PC-9 (cell line): Measurements from ENCODE around the gene PLTP. TPM values are rescaled to one million over a fixed set of nuclear protein-coding genes. Genes with fewer than 3 reads are reported as not detected.

Source experiments
- BruUV-seq: library from RNA; stranded (reverse); fragments of 400-500 nt; replicated peaks from 2 replicates; lab custom pipeline; 2021; lab: Mats Ljungman, UMichigan
- CTCF ChIA-PET: fragments of 300-600 bp; sonication (Branson Sonifier 250); formaldehyde crosslinking; loops from one replicate; lab custom pipeline; 2022; ENCODE audit warnings: antibody characterized with exemption; lab: Charles Lee
- POLR2A ChIA-PET: fragments of 300-600 bp; sonication (Branson Sonifier 250); formaldehyde crosslinking; loops from one replicate; lab custom pipeline; 2022; ENCODE audit warnings: antibody characterized with exemption; ENCODE audit not compliant: unreplicated experiment; lab: Charles Lee
- DNase-seq, 2 experiments: peaks; one replicate each; pipeline versions ENCODE4 v3.0.0 to v3.0.0-alpha.2; 2015 to 2022; ENCODE audit warnings: mixed read lengths in 1 of 2
- H2AFZ ChIP-seq: fragments of 200-600 bp; sonication (generic); 2 replicates; pipeline ENCODE4 v1.8.1; 2017; ENCODE audit warnings: antibody characterized with exemption
- H3F3A ChIP-seq: fragments of 200-600 bp; sonication (generic); 2 replicates; pipeline ENCODE4 v1.8.1; 2017; ENCODE audit warnings: antibody characterized with exemption, mild to moderate bottlenecking, low read depth; ENCODE audit not compliant: insufficient read depth
- H3K27ac ChIP-seq: fragments of 200-600 bp; sonication (generic); 2 replicates; pipeline ENCODE4 v1.6.1; 2016; ENCODE audit warnings: mixed run types
- H3K27me3 ChIP-seq: fragments of 200-600 bp; sonication (generic); 2 replicates; pipeline ENCODE4 v1.6.1; 2016; ENCODE audit warnings: low read depth, mixed run types; ENCODE audit not compliant: insufficient read depth
- H3K36me3 ChIP-seq: fragments of 200-600 bp; sonication (generic); 2 replicates; pipeline ENCODE4 v1.6.1; 2016; ENCODE audit warnings: low read depth, mixed run types
- H3K4me1 ChIP-seq: fragments of 200-600 bp; sonication (generic); replicated peaks from 2 replicates; pipeline ENCODE4 v1.6.1; 2016; ENCODE audit warnings: mixed run types; ENCODE audit not compliant: insufficient read depth
- H3K4me2 ChIP-seq: fragments of 200-600 bp; sonication (generic); 2 replicates; pipeline ENCODE4 v1.6.1; 2017; ENCODE audit warnings: mixed run types
- H3K4me3 ChIP-seq: fragments of 200-600 bp; sonication (generic); 2 replicates; pipeline ENCODE4 v1.6.1; 2016; ENCODE audit warnings: mixed run types
- H3K79me2 ChIP-seq: fragments of 200-600 bp; sonication (generic); 2 replicates; pipeline ENCODE4 v1.6.1; 2017; ENCODE audit warnings: low read depth, mixed run types
- H3K9me2 ChIP-seq: fragments of 200-600 bp; sonication (generic); 2 replicates; pipeline ENCODE4 v1.8.1; 2017; ENCODE audit warnings: mild to moderate bottlenecking; ENCODE audit not compliant: insufficient read depth
- H3K9me3 ChIP-seq: fragments of 200-600 bp; sonication (generic); 2 replicates; pipeline ENCODE4 v1.8.1; 2016; ENCODE audit warnings: low read depth; ENCODE audit not compliant: insufficient read depth
- H4K20me1 ChIP-seq: fragments of 200-600 bp; sonication (generic); 2 replicates; pipeline ENCODE4 v1.8.1; 2017; ENCODE audit not compliant: insufficient read depth
- CTCF ChIP-seq: fragments of 200-600 bp; sonication (generic); conservative IDR thresholded peaks from 2 replicates; pipeline ENCODE4 v1.6.1; 2017; ENCODE audit warnings: mixed run types, antibody characterized with exemption, mild to moderate bottlenecking, moderate library complexity
- EZH2 ChIP-seq: fragments of 200-600 bp; sonication (generic); IDR thresholded peaks from 2 replicates; pipeline ENCODE4 v1.8.0; 2017; ENCODE audit warnings: antibody characterized with exemption, low read depth
- intact Hi-C: fragments of 100-400 bp; cut with micrococcal nuclease; formaldehyde crosslinking; loops from one replicate; pipeline ENCODE4 v1.10.0; 2022; ENCODE audit not compliant: unreplicated experiment
- total RNA-seq: library from RNA; stranded (reverse); gene quantifications from 2 replicates; pipeline ENCODE4 v1.2.3, GENCODE V29; 2021

PLTP gene
- total RNA-seq, 1 experiment from 2014 or later, result 127 TPM

- Histone ChIP-seq H3K4me2 (no peak overlapping the region), H3K9me2 (no peaks in the 10 kb centered on the region), H3K9me3 (no peaks in the 10 kb centered on the region), H3K4me1 (0 out of 2 replicates have a peak, but pooled peaks cover 4% of the 10 kb centered on the region), H2AFZ (no peak overlapping the region), H3K36me3 (peaks cover 22% of the 10 kb centered on the region), H4K20me1 (no peaks in the 10 kb centered on the region), H3K79me2 (peaks cover 5% of the 10 kb centered on the region; the same call in 1 of the 2 replicates), H3K27ac (no peak overlapping the region), H3K27me3 (no peaks in the 10 kb centered on the region), H3F3A (peaks cover 41% of the 10 kb centered on the region), H3K4me3 (no peak overlapping the region)
- ChIA-PET POLR2A (interaction anchor here (0.6 kb wide), 2 partner anchors 12 to 38 kb away, joined by 3 to 12 read pairs; no protein-coding TSS in a partner anchor), CTCF (no interaction called here)
- no peak for DNase-seq
- BruUV-seq, result no TSS peak
- TF ChIP-seq CTCF (no peak), EZH2 (no peak)
- intact Hi-C loops, result no loop called here
Observed at GRCh38 chr20:45897289-45897688, 14.7 kb downstream of the PLTP start.

- H3K9me2 ChIP-seq, result no peaks in the 10 kb centered on the region
- no peak overlapping the region for H3K27ac ChIP-seq
- no peaks in the 10 kb centered on the region for H3K27me3 ChIP-seq
- H4K20me1 ChIP-seq, result no peaks in the 10 kb centered on the region
- peaks cover 37% of the 10 kb centered on the region for H3F3A ChIP-seq
- ChIA-PET CTCF (no interaction called here), POLR2A (interaction anchor here (0.6 kb wide), 2 partner anchors 12 to 39 kb away, joined by 3 to 12 read pairs; no protein-coding TSS in a partner anchor)
- BruUV-seq, result no TSS peak
- TF ChIP-seq CTCF (no peak), EZH2 (no peak)
- H2AFZ ChIP-seq, result no peak overlapping the region
- peaks cover 22% of the 10 kb centered on the region for H3K36me3 ChIP-seq
- no peaks in the 10 kb centered on the region for H3K9me3 ChIP-seq
- H3K4me3 ChIP-seq, result no peak overlapping the region
- intact Hi-C loops, result no loop called here
- H3K4me2 ChIP-seq, result no peak overlapping the region
- DNase-seq, result no peak
- peaks cover 5% of the 10 kb centered on the region; the same call in 1 of the 2 replicates for H3K79me2 ChIP-seq
- 0 out of 2 replicates have a peak, but pooled peaks cover 4% of the 10 kb centered on the region for H3K4me1 ChIP-seq
Observed at GRCh38 chr20:45896641-45897161, 15.3 kb downstream of the PLTP start.

- Histone ChIP-seq H4K20me1 (no peaks in the 10 kb centered on the region), H3K79me2 (peaks cover 13% of the 10 kb centered on the region), H3K36me3 (peaks cover 18% of the 10 kb centered on the region), H3K27ac (no peak overlapping the region), H3K9me2 (no peaks in the 10 kb centered on the region), H3K4me3 (no peak overlapping the region), H3K9me3 (no peaks in the 10 kb centered on the region), H3K4me2 (no peak overlapping the region), H3F3A (peaks cover 31% of the 10 kb centered on the region; the same call in 1 of the 2 replicates), H3K27me3 (no peaks in the 10 kb centered on the region), H2AFZ (no peak overlapping the region), H3K4me1 (peaks cover 14% of the 10 kb centered on the region; the same call in 1 of the 2 replicates)
- DNase-seq, result no peak
- BruUV-seq, result no TSS peak
- ChIA-PET CTCF (no interaction called here), POLR2A (no interaction called here)
- no peak for TF ChIP-seq EZH2
- no peak for TF ChIP-seq CTCF
- intact Hi-C loops, result loop anchor here (1.0 to 5.0 kb wide), 2 partner anchors 40 to 77 kb away; partner anchors contain the start of gene PCIF1
Observed at GRCh38 chr20:45894797-45895196, 17.2 kb downstream of the PLTP start.
